HCT116 (cell line): ENCODE measurements around the gene PGAP6. TPM values are rescaled to one million over a fixed set of nuclear protein-coding genes. Genes with fewer than 3 reads are reported as not detected.

Experiments
- ATAC-seq: fragments of 200-7000 bp; cut with Tn5 transposase; 2 replicates; pipeline ENCODE4 v1.9.1; 2020; ENCODE audit warnings: mild to moderate bottlenecking, moderate library complexity
- BruUV-seq: library from RNA; stranded (reverse); fragments of 400-500 nt; replicated peaks from 2 replicates; lab custom pipeline; 2021; lab: Mats Ljungman, UMichigan
- CTCF ChIA-PET: fragments of 300-600 bp; sonication (Branson Sonifier 250); formaldehyde crosslinking; loops from one replicate; lab custom pipeline; 2021; ENCODE audit warnings: antibody characterized with exemption; lab: Charles Lee
- POLR2A ChIA-PET: fragments of 300-600, 350-600 bp; sonication (Branson Sonifier 250); formaldehyde crosslinking; loops from one replicate; lab custom pipeline; 2021; ENCODE audit warnings: antibody characterized with exemption; lab: Charles Lee
- RAD21 ChIA-PET, 2 experiments: fragments of 300-600 bp; sonication (Branson Sonifier 250); formaldehyde crosslinking; loops; one replicate each; lab custom pipeline; 2023; ENCODE audit warnings: low total read pairs in 2 of 2; ENCODE audit not compliant: uncharacterized antibody in 2 of 2, unreplicated experiment in 2 of 2, low non-redundant PET in 1 of 2; lab: Charles Lee
- DNase-seq: peaks from one replicate; pipeline ENCODE4 v3.0.0-alpha.2; 2010; ENCODE audit warnings: low read depth, low spot score
- H2AFZ ChIP-seq: fragments of 200-600 bp; shearing (Covaris generic), sonication (generic); 2 replicates; pipeline ENCODE4 v1.6.1; 2017; ENCODE audit warnings: low read depth, mixed run types, mixed read lengths, antibody characterized with exemption, low read length; ENCODE audit not compliant: poor library complexity, severe bottlenecking
- H3K27ac ChIP-seq: 2 replicates; pipeline ENCODE4 v1.5.1; 2012; ENCODE audit warnings: low read depth, low read length
- H3K27me3 ChIP-seq: fragments of 200-600 bp; sonication (generic); 2 replicates; pipeline ENCODE4 v1.6.1; 2016; ENCODE audit warnings: mixed run types, low read length, mixed read lengths; ENCODE audit not compliant: insufficient read depth
- H3K36me3 ChIP-seq, 2 experiments: fragments of 200-500 bp in 1 of 2; fragments of 200-600 bp in 1 of 2; sonication (Bioruptor generic) in 1 of 2; sonication (generic) in 1 of 2; 2 replicates each; pipeline versions ENCODE4 v1.5.1 to v1.6.1; 2014 to 2016; ENCODE audit warnings: low read length in 2 of 2, inconsistent platforms in 1 of 2, mixed read lengths in 1 of 2, mixed run types in 1 of 2; ENCODE audit not compliant: insufficient read depth in 2 of 2, control insufficient read depth in 1 of 2
- H3K4me1 ChIP-seq, 2 experiments: fragments of 200-600 bp in 1 of 2; sonication (generic) in 1 of 2; 2 replicates each; pipeline versions ENCODE4 v1.5.1 to v1.6.1; 2012 to 2017; ENCODE audit warnings: low read length in 2 of 2, inconsistent platforms in 1 of 2, mild to moderate bottlenecking in 1 of 2, mixed read lengths in 1 of 2, mixed run types in 1 of 2, moderate library complexity in 1 of 2; ENCODE audit not compliant: insufficient read depth in 2 of 2, control insufficient read depth in 1 of 2
- H3K4me2 ChIP-seq: fragments of 200-600 bp; sonication (generic); 2 replicates; pipeline ENCODE4 v1.6.1; 2017; ENCODE audit warnings: mixed run types, low read length, mixed read lengths
- H3K4me3 ChIP-seq, 2 experiments: fragments of 200-600 bp in 1 of 2; sonication (generic) in 1 of 2; replicated peaks in 1 of 2; 2 replicates each; pipeline ENCODE4 v1.5.1; 2011 to 2016; ENCODE audit warnings: low read length in 2 of 2, control low read depth in 1 of 2, low read depth in 1 of 2, mild to moderate bottlenecking in 1 of 2, mixed read lengths in 1 of 2, mixed run types in 1 of 2
- H3K79me2 ChIP-seq: fragments of 200-600 bp; sonication (generic); 2 replicates; pipeline ENCODE4 v1.6.1; 2017; ENCODE audit warnings: mild to moderate bottlenecking, mixed run types, low read length, moderate library complexity, mixed read lengths; ENCODE audit not compliant: insufficient read depth
- H3K9ac ChIP-seq: fragments of 200-600 bp; sonication (generic); 2 replicates; pipeline ENCODE4 v1.6.1; 2016; ENCODE audit warnings: low read length, mixed read lengths
- H3K9me2 ChIP-seq: fragments of 200-600 bp; sonication (generic), shearing (Covaris generic); 2 replicates; pipeline ENCODE4 v1.6.1; 2017; ENCODE audit warnings: mixed run types, mild to moderate bottlenecking, moderate library complexity; ENCODE audit not compliant: insufficient read depth
- H3K9me3 ChIP-seq, 2 experiments: fragments of 200-500 bp in 1 of 2; fragments of 200-600 bp in 1 of 2; sonication (Bioruptor generic) in 1 of 2; sonication (generic) in 1 of 2; 2 replicates each; pipeline ENCODE4 v1.6.1; 2014 to 2017; ENCODE audit warnings: low read length in 2 of 2, mixed read lengths in 2 of 2, inconsistent platforms in 1 of 2, low read depth in 1 of 2, mild to moderate bottlenecking in 1 of 2, mixed run types in 1 of 2, moderate library complexity in 1 of 2; ENCODE audit not compliant: control insufficient read depth in 1 of 2, insufficient read depth in 1 of 2
- H4K20me1 ChIP-seq: fragments of 200-600 bp; sonication (generic), shearing (Covaris generic); 2 replicates; pipeline ENCODE4 v1.6.1; 2017; ENCODE audit warnings: mixed run types, mild to moderate bottlenecking, moderate library complexity; ENCODE audit not compliant: insufficient read depth
- CEBPB ChIP-seq: IDR thresholded peaks from 2 replicates; pipeline ENCODE4 v1.6.1; 2012; ENCODE audit warnings: low read depth
- ELF1 ChIP-seq: IDR thresholded peaks from 2 replicates; pipeline ENCODE4 v1.6.1; 2012; ENCODE audit warnings: low read depth, borderline replicate concordance
- JUND ChIP-seq: IDR thresholded peaks from 2 replicates; pipeline ENCODE4 v1.6.1; 2012
- MAX ChIP-seq: IDR thresholded peaks from 2 replicates; pipeline ENCODE4 v1.6.1; 2012
- POLR2A ChIP-seq: IDR thresholded peaks from 2 replicates; pipeline ENCODE4 v1.7.0; 2011; ENCODE audit warnings: borderline replicate concordance; ENCODE audit not compliant: insufficient read depth, insufficient read length; ENCODE audit errors: extremely low read depth
- POLR2AphosphoS5 ChIP-seq: IDR thresholded peaks from 2 replicates; pipeline ENCODE4 v1.6.1; 2011; ENCODE audit warnings: mild to moderate bottlenecking, low read depth, low read length, moderate library complexity
- RAD21 ChIP-seq: IDR thresholded peaks from 2 replicates; pipeline ENCODE4 v1.6.1; 2012; ENCODE audit warnings: low read depth, mild to moderate bottlenecking
- REST ChIP-seq: IDR thresholded peaks from 2 replicates; pipeline ENCODE4 v1.6.1; 2012; ENCODE audit warnings: low read depth
- YY1 ChIP-seq: IDR thresholded peaks from 2 replicates; pipeline ENCODE4 v1.6.1; 2011; ENCODE audit warnings: low read length, low read depth, moderate library complexity, mild to moderate bottlenecking; ENCODE audit not compliant: insufficient replicate concordance; ENCODE audit errors: extremely low read depth
- ZFX ChIP-seq: fragments of 450-650 bp; IDR thresholded peaks from 2 replicates; pipeline ENCODE4 v1.6.1; 2017
- ZNF274 ChIP-seq: fragments of 200-500 bp; sonication (Bioruptor generic); IDR thresholded peaks from 2 replicates; pipeline ENCODE4 v1.6.1; 2014; ENCODE audit warnings: mild to moderate bottlenecking, low read depth, low read length, inconsistent platforms
- intact Hi-C: fragments of 100-400 bp; cut with micrococcal nuclease; formaldehyde crosslinking; loops from 2 replicates; pipeline ENCODE4 v1.10.0; 2022
- total RNA-seq: library from RNA; stranded (reverse); gene quantifications from one replicate; pipeline ENCODE4 v1.2.1, GENCODE V29; 2021; ENCODE audit not compliant: unreplicated experiment

The PGAP6 gene
- total RNA-seq, 1 experiment from 2014 or later: 35.4 TPM

GRCh38 chr16:369275-369865 lies 12.4 kb downstream of the PGAP6 start:
- ChIA-PET CTCF (no interaction called here), POLR2A (no interaction called here), RAD21 (no interaction called here)
- no peaks in the 10 kb centered on the region for H4K20me1 ChIP-seq
- peaks cover 3 to 13% of the 10 kb centered on the region in 2 experiments; a peak in 3 of 4 replicates for H3K4me1 ChIP-seq
- H3K27ac ChIP-seq: peak overlapping the region; percentile 32; the same call in 1 of the 2 replicates
- peak overlapping the region; percentile 62 for H3K4me2 ChIP-seq
- ATAC-seq (no peak), DNase-seq (no peak)
- H2AFZ ChIP-seq: no peak overlapping the region
- H3K79me2 ChIP-seq: no peaks in the 10 kb centered on the region
- intact Hi-C loops: no loop called here
- 0 out of 4 replicates have a peak, but pooled peaks cover 0 to 3% of the 10 kb centered on the region in 2 experiments for H3K36me3 ChIP-seq
- TF ChIP-seq POLR2AphosphoS5: no peak
- no peak for TF ChIP-seq RAD21
- no peak for TF ChIP-seq MAX
- no peak for TF ChIP-seq YY1
- BruUV-seq: no TSS peak
- H3K9me3 ChIP-seq: no peaks in the 10 kb centered on the region
- H3K27me3 ChIP-seq: no peaks in the 10 kb centered on the region
- H3K9ac ChIP-seq: peak overlapping the region; percentile 38
- H3K4me3 ChIP-seq: peak overlapping the region; percentile 35 to 46
- no peaks in the 10 kb centered on the region for H3K9me2 ChIP-seq

- no peaks in the 10 kb centered on the region for H3K9me3 ChIP-seq
- TF ChIP-seq ELF1 (no peak), REST (no peak), POLR2A (no peak), POLR2AphosphoS5 (no peak), YY1 (no peak), ZNF274 (no peak), CEBPB (no peak), ZFX (no peak), JUND (no peak)
- TF ChIP-seq, all 23 proteins: peak for 0
- Histone ChIP-seq H3K4me1 (peaks cover 3 to 13% of the 10 kb centered on the region in 2 experiments; a peak in 3 of 4 replicates), H3K36me3 (0 out of 4 replicates have a peak, but pooled peaks cover 0 to 3% of the 10 kb centered on the region in 2 experiments), H3K4me2 (no peak overlapping the region), H3K4me3 (no peak overlapping the region), H3K9me2 (no peaks in the 10 kb centered on the region), H2AFZ (no peak overlapping the region), H3K27me3 (no peaks in the 10 kb centered on the region), H3K79me2 (no peaks in the 10 kb centered on the region), H3K9ac (no peak overlapping the region), H4K20me1 (no peaks in the 10 kb centered on the region), H3K27ac (no peak overlapping the region; the same call in 1 of the 2 replicates)
- ChIA-PET CTCF (no interaction called here), RAD21 (no interaction called here), POLR2A (no interaction called here)
- ATAC-seq (no peak), DNase-seq (no peak)
- intact Hi-C loops: no loop called here
- no TSS peak for BruUV-seq
Observed at GRCh38 chr16:368388-369158, 13.2 kb downstream of the PGAP6 start.
